HG03460 (cell line): Measurements from ENCODE around the gene ZNF280B.
A peak's percentile ranks its signal among the peaks of the same experiment; 100 is the strongest.
"Not testable (repeated sequence)": the region's sequence is repeated elsewhere in the genome, so short reads cannot be mapped to it uniquely, and the experiment has no call there.

ENCODE experiments used
- ATAC-seq: cut with Tn5 transposase; IDR thresholded peaks from one replicate; pipeline ENCODE4 v1.9.1; 2021; ENCODE audit not compliant: unreplicated experiment

Gene ZNF280B

DNA sequence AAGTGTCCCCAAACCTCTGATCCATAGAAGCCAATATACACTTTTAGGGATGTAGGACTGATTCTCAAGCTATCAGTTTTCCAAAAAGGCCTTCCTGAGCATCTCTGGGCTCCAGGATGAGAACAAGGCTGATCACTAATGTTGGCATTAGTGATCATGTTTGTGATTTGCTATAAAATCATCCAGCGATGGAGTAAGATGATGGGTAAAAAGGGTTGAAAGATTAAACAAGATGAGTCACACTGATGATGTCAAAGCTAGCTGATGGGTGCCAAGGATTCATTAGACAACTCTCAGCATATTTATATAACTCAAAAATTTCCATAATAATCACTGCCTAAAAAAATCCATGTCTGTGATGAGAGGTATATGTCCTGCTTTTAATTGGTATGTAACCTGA is 42.8 kb downstream of the ZNF280B start:
- no peak for ATAC-seq

GRCh38 chr22:22465094-22465602 is 43.4 kb downstream of the ZNF280B start:
- no peak for ATAC-seq

- no peak for ATAC-seq
Observed at GRCh38 chr22:22464541-22465054, 43.9 kb downstream of the ZNF280B start.

- ATAC-seq = no peak
Observed at GRCh38 chr22:22463855-22464540, 44.5 kb downstream of the ZNF280B start.

- ATAC-seq = no peak
Observed at GRCh38 chr22:22462813-22463567, 45.6 kb downstream of the ZNF280B start.

GRCh38 chr22:22461583-22461982 is 47.0 kb downstream of the ZNF280B start:
- no peak for ATAC-seq

GRCh38 chr22:22461111-22461510 is 47.4 kb downstream of the ZNF280B start:
- no peak for ATAC-seq

GRCh38 chr22:22460635-22461034 is 47.9 kb downstream of the ZNF280B start:
- ATAC-seq = no peak

DNA sequence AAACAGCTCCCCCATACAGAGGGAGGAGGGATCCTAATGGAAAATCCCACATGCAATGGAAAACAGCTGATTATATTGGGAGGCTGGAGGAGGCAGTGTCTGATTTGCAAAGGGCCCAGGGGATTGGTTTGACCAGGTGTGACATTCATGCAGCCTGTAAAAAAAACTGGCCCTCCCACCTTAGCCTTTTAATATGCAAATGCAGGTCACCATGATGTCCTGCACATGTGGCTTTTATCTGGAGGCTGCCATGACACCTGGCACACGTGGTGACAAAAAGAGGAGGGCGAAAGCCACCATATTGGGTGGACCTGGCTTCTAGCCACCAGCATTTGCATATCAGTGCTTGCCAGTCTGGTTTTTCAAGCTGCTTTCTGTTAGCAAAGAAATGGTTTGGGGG is 48.5 kb downstream of the ZNF280B start:
- ATAC-seq = no peak

DNA sequence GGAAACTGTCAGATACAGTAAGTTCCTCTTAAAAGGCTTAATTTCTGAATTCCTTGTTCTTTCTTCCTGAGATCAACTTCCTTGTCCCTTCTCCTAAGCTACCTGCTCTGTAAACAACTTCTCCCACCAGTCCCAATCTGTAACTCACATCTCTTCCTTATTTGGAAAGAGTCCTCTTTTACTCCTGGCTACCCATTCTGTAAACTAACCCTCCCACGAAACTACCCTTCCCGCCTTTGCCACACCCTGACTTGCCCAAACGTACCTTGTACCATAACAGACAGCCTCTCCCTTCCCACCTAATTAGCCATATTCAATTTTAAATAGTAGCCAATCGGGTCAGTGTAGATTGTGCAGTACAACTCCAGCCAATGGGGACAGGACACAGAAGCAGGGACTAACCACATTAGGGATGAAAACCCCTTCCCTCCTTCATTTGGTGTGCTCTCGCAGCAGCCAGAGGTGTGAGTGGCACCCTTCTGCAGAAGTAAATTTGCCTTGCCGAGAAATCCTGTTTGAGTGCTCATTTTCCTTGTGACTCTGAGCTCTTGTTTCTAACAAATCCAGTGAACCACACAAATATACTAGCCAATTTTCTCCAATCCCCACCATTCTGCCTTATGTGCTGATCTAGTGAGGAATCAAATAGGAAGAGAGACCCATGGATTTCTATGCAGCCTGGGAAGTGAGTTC is 49.5 kb downstream of the ZNF280B start:
- no peak for ATAC-seq

- ATAC-seq = no peak
Observed at GRCh38 chr22:22458387-22458786, 50.2 kb downstream of the ZNF280B start.

- ATAC-seq = no peak
Observed at GRCh38 chr22:22454997-22455396, 53.5 kb downstream of the ZNF280B start.

GRCh38 chr22:22452996-22453686 is 55.4 kb downstream of the ZNF280B start:
- ATAC-seq = no peak

GRCh38 chr22:22452211-22452610 is 56.3 kb downstream of the ZNF280B start:
- no peak for ATAC-seq

- ATAC-seq = peak; percentile 95
Observed at GRCh38 chr22:22450343-22450839, 58.2 kb downstream of the ZNF280B start.

- no peak for ATAC-seq
Observed at GRCh38 chr22:22449819-22450218, 58.7 kb downstream of the ZNF280B start.

- ATAC-seq = no peak
Observed at GRCh38 chr22:22446517-22446916, 62.0 kb downstream of the ZNF280B start.

GRCh38 chr22:22444007-22444589 is 64.4 kb downstream of the ZNF280B start:
- not testable (repeated sequence) for ATAC-seq

GRCh38 chr22:22442928-22443709 is 65.4 kb downstream of the ZNF280B start:
- no peak for ATAC-seq

DNA sequence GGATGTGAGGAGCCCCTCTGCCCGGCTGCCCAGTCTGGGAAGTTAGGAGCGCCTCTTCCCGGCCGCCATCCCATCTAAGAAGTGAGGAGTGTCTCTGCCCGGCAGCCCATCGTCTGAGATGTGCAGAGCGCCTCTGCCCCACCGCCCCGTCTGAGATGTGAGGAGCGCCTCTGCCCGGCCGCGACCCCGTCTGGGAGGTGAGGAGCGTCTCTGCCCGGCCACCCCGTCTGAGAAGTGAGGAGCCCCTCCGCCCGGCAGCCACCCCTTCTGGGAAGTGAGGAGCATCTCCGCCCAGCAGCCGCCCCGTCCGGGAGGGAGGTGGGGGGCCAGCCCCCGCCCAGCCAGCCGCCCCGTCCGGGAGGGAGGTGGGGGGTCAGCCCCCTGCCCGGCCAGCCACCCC is 66.9 kb downstream of the ZNF280B start:
- not testable (repeated sequence) for ATAC-seq
